WTC11 (cell line): ENCODE data around the gene SEPTIN10. TPM values are rescaled to one million over a fixed set of nuclear protein-coding genes. Genes with fewer than 3 reads are reported as not detected.

Experiments
- ATAC-seq: fragments of 200-7000 bp; cut with Tn5 transposase; 2 replicates; pipeline ENCODE4 v1.10.0; 2021; ENCODE audit warnings: mild to moderate bottlenecking, moderate library complexity
- CTCF ChIA-PET: fragments of 300-600 bp; sonication (Branson Sonifier 250); formaldehyde crosslinking; loops from one replicate; lab custom pipeline; 2021; ENCODE audit warnings: antibody characterized with exemption; lab: Charles Lee
- POLR2A ChIA-PET: fragments of 350-600 bp; sonication (Branson Sonifier 250); formaldehyde crosslinking; loops from one replicate; lab custom pipeline; 2021; ENCODE audit warnings: antibody characterized with exemption; lab: Charles Lee
- DNase-seq: peaks from one replicate; pipeline ENCODE4 v3.0.0; 2021; ENCODE audit warnings: low spot score
- H3K27ac Mint-ChIP-seq: 2 replicates; pipeline ENCODE4 v1.8.0; 2021; ENCODE audit warnings: mixed read lengths
- H3K27me3 Mint-ChIP-seq: 2 replicates; pipeline ENCODE4 v1.8.0; 2021; ENCODE audit warnings: low read depth, mild to moderate bottlenecking, moderate library complexity, mixed read lengths
- H3K36me3 Mint-ChIP-seq: 2 replicates; pipeline ENCODE4 v1.8.0; 2021; ENCODE audit warnings: mixed read lengths
- H3K4me1 Mint-ChIP-seq: 2 replicates; pipeline ENCODE4 v1.8.0; 2022; ENCODE audit warnings: mixed read lengths
- H3K4me3 Mint-ChIP-seq: 2 replicates; pipeline ENCODE4 v1.8.0; 2021; ENCODE audit warnings: mild to moderate bottlenecking, moderate library complexity, mixed read lengths
- H3K9me3 Mint-ChIP-seq: 2 replicates; pipeline ENCODE4 v1.8.0; 2021; ENCODE audit warnings: mixed read lengths
- CDX4 ChIP-seq: fragments of 250-450 bp; sonication (Bioruptor Pico); IDR thresholded peaks from 2 replicates; pipeline ENCODE4 v1.9.0; 2021; ENCODE audit warnings: moderate library complexity, mild to moderate bottlenecking, inconsistent platforms, borderline replicate concordance
- FOXP4 ChIP-seq: sonication (generic); formaldehyde crosslinking; IDR thresholded peaks from 2 replicates; pipeline ENCODE4 v1.8.0; 2022; ENCODE audit warnings: mild to moderate bottlenecking, missing genetic modification reagents
- JAZF1 ChIP-seq: fragments of 250-450 bp; sonication (Bioruptor Pico); IDR thresholded peaks from 2 replicates; pipeline ENCODE4 v1.9.0; 2021; ENCODE audit warnings: moderate library complexity, mild to moderate bottlenecking, inconsistent platforms
- NR2C2 ChIP-seq: sonication (generic); formaldehyde crosslinking; IDR thresholded peaks from 2 replicates; pipeline ENCODE4 v1.8.0; 2022; ENCODE audit warnings: mild to moderate bottlenecking, missing genetic modification reagents
- PRRX2 ChIP-seq: fragments of 250-450 bp; sonication (Bioruptor Pico); IDR thresholded peaks from 2 replicates; pipeline ENCODE4 v1.8.0; 2021; ENCODE audit warnings: mild to moderate bottlenecking
- SMAD3 ChIP-seq: sonication (generic); formaldehyde crosslinking; IDR thresholded peaks from 2 replicates; pipeline ENCODE4 v1.8.0; 2022; ENCODE audit warnings: missing genetic modification reagents, mild to moderate bottlenecking, borderline replicate concordance
- SMAD4 ChIP-seq: sonication (generic); formaldehyde crosslinking; IDR thresholded peaks from 2 replicates; pipeline ENCODE4 v1.8.0; 2022; ENCODE audit warnings: mild to moderate bottlenecking, missing genetic modification reagents
- SP1 ChIP-seq: sonication (generic); formaldehyde crosslinking; conservative IDR thresholded peaks from 2 replicates; pipeline ENCODE4 v1.8.1; 2022; ENCODE audit warnings: missing genetic modification reagents
- USF2 ChIP-seq: sonication (generic); formaldehyde crosslinking; IDR thresholded peaks from 2 replicates; pipeline ENCODE4 v1.8.1; 2023; ENCODE audit warnings: mild to moderate bottlenecking, missing genetic modification reagents, moderate library complexity
- ZNF138 ChIP-seq: sonication (generic); formaldehyde crosslinking; conservative IDR thresholded peaks from 2 replicates; pipeline ENCODE4 v1.8.1; 2022; ENCODE audit warnings: mild to moderate bottlenecking, moderate library complexity, missing genetic modification reagents
- ZNF232 ChIP-seq: sonication (generic); formaldehyde crosslinking; IDR thresholded peaks from 2 replicates; pipeline ENCODE4 v1.8.0; 2022; ENCODE audit warnings: mild to moderate bottlenecking, missing genetic modification reagents
- ZNF263 ChIP-seq: sonication (generic); formaldehyde crosslinking; IDR thresholded peaks from 2 replicates; pipeline ENCODE4 v1.8.1; 2022; ENCODE audit warnings: low read depth, mild to moderate bottlenecking, moderate library complexity, missing genetic modification reagents
- ZNF671 ChIP-seq: fragments of 250-450 bp; sonication (Bioruptor Pico); IDR thresholded peaks from 2 replicates; pipeline ENCODE4 v1.8.0; 2021; ENCODE audit warnings: mild to moderate bottlenecking
- total RNA-seq: library from RNA; stranded (reverse); gene quantifications from 3 replicates; pipeline ENCODE4 v1.2.3, GENCODE V29; 2021
- TF ChIP-seq, protein P1 (sequence below): fragments of 250-450 bp; sonication (Bioruptor Pico); IDR thresholded peaks from 2 replicates; pipeline ENCODE4 v2.1.2; 2022; ENCODE audit warnings: mild to moderate bottlenecking, moderate library complexity
- TF ChIP-seq, protein P2 (sequence below): sonication (generic); formaldehyde crosslinking; IDR thresholded peaks from 2 replicates; pipeline ENCODE4 v1.8.1; 2022; ENCODE audit warnings: low read depth, missing genetic modification reagents, borderline replicate concordance
- TF ChIP-seq, protein P3 (sequence below): sonication (generic); formaldehyde crosslinking; IDR thresholded peaks from 2 replicates; pipeline ENCODE4 v1.8.1; 2023; ENCODE audit warnings: mild to moderate bottlenecking, missing genetic modification reagents, moderate library complexity
- TF ChIP-seq, protein P4 (sequence below): fragments of 250-450 bp; sonication (Bioruptor Pico); IDR thresholded peaks from 2 replicates; pipeline ENCODE4 v1.9.0; 2021; ENCODE audit warnings: mild to moderate bottlenecking
- TF ChIP-seq, protein P5 (sequence below): sonication (generic); formaldehyde crosslinking; IDR thresholded peaks from 2 replicates; pipeline ENCODE4 v1.8.1; 2022; ENCODE audit warnings: mild to moderate bottlenecking, moderate library complexity, missing genetic modification reagents

The SEPTIN10 gene
- total RNA-seq, 1 experiment from 2014 or later, result 86.8 TPM

GRCh38 chr2:109531896-109532727 is 81.7 kb downstream of the SEPTIN10 start:
- Mint-ChIP-seq H3K4me1 (peaks cover 5% of the 10 kb centered on the region), H3K9me3 (peaks cover 17% of the 10 kb centered on the region), H3K4me3 (no peak overlapping the region), H3K36me3 (peaks cover 11% of the 10 kb centered on the region), H3K27me3 (no peaks in the 10 kb centered on the region), H3K27ac (no peak overlapping the region)
- ChIA-PET POLR2A (no interaction called here), CTCF (interaction anchor here (1.1 to 2.4 kb wide), 3 partner anchors 13 to 204 kb away, joined by 3 to 6 read pairs (median 4); no protein-coding TSS in a partner anchor)
- TF ChIP-seq SP1 (CRISPR knock-in tag) (no peak), ZNF263 (no peak), USF2 (CRISPR knock-in tag) (no peak), SMAD3 (no peak), FOXP4 (CRISPR knock-in tag) (no peak), ZNF232 (CRISPR knock-in tag) (no peak), PRRX2 (CRISPR knock-in tag) (no peak), ZNF671 (CRISPR knock-in tag) (no peak), JAZF1 (CRISPR knock-in tag) (no peak), ZNF138 (CRISPR knock-in tag) (no peak), NR2C2 (CRISPR knock-in tag) (no peak), CDX4 (CRISPR knock-in tag) (no peak), SMAD4 (CRISPR knock-in tag) (no peak)
- TF ChIP-seq, protein P1, sequence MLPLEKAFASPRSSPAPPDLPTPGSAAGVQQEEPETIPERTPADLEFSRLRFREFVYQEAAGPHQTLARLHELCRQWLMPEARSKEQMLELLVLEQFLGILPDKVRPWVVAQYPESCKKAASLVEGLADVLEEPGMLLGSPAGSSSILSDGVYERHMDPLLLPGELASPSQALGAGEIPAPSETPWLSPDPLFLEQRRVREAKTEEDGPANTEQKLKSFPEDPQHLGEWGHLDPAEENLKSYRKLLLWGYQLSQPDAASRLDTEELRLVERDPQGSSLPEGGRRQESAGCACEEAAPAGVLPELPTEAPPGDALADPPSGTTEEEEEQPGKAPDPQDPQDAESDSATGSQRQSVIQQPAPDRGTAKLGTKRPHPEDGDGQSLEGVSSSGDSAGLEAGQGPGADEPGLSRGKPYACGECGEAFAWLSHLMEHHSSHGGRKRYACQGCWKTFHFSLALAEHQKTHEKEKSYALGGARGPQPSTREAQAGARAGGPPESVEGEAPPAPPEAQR (CRISPR knock-in tag), result no peak
- TF ChIP-seq, protein P2, sequence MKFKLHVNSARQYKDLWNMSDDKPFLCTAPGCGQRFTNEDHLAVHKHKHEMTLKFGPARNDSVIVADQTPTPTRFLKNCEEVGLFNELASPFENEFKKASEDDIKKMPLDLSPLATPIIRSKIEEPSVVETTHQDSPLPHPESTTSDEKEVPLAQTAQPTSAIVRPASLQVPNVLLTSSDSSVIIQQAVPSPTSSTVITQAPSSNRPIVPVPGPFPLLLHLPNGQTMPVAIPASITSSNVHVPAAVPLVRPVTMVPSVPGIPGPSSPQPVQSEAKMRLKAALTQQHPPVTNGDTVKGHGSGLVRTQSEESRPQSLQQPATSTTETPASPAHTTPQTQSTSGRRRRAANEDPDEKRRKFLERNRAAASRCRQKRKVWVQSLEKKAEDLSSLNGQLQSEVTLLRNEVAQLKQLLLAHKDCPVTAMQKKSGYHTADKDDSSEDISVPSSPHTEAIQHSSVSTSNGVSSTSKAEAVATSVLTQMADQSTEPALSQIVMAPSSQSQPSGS, result no peak
- TF ChIP-seq, protein P3, sequence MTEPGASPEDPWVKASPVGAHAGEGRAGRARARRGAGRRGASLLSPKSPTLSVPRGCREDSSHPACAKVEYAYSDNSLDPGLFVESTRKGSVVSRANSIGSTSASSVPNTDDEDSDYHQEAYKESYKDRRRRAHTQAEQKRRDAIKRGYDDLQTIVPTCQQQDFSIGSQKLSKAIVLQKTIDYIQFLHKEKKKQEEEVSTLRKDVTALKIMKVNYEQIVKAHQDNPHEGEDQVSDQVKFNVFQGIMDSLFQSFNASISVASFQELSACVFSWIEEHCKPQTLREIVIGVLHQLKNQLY (CRISPR knock-in tag), result no peak
- TF ChIP-seq, protein P4, sequence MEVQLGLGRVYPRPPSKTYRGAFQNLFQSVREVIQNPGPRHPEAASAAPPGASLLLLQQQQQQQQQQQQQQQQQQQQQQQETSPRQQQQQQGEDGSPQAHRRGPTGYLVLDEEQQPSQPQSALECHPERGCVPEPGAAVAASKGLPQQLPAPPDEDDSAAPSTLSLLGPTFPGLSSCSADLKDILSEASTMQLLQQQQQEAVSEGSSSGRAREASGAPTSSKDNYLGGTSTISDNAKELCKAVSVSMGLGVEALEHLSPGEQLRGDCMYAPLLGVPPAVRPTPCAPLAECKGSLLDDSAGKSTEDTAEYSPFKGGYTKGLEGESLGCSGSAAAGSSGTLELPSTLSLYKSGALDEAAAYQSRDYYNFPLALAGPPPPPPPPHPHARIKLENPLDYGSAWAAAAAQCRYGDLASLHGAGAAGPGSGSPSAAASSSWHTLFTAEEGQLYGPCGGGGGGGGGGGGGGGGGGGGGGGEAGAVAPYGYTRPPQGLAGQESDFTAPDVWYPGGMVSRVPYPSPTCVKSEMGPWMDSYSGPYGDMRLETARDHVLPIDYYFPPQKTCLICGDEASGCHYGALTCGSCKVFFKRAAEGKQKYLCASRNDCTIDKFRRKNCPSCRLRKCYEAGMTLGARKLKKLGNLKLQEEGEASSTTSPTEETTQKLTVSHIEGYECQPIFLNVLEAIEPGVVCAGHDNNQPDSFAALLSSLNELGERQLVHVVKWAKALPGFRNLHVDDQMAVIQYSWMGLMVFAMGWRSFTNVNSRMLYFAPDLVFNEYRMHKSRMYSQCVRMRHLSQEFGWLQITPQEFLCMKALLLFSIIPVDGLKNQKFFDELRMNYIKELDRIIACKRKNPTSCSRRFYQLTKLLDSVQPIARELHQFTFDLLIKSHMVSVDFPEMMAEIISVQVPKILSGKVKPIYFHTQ (CRISPR knock-in tag), result no peak
- TF ChIP-seq, protein P5, sequence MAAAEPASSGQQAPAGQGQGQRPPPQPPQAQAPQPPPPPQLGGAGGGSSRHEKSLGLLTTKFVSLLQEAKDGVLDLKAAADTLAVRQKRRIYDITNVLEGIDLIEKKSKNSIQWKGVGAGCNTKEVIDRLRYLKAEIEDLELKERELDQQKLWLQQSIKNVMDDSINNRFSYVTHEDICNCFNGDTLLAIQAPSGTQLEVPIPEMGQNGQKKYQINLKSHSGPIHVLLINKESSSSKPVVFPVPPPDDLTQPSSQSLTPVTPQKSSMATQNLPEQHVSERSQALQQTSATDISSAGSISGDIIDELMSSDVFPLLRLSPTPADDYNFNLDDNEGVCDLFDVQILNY (CRISPR knock-in tag), result no peak
- no peak for ATAC-seq
- DNase-seq, result no peak
